GM12873 (cell line): Measurements from ENCODE around the gene SMIM29.

Experiments used
- CTCF ChIP-seq: IDR thresholded peaks from 2 replicates; pipeline ENCODE4 v1.5.1; 2012; ENCODE audit warnings: low read depth, mild to moderate bottlenecking, moderate library complexity, low read length, control low read depth; ENCODE audit not compliant: insufficient read depth; ENCODE audit errors: missing control alignments

The SMIM29 gene

GRCh38 chr6:34284563-34285447, 36.0 kb upstream of the SMIM29 start:
- no peak for TF ChIP-seq CTCF

DNA sequence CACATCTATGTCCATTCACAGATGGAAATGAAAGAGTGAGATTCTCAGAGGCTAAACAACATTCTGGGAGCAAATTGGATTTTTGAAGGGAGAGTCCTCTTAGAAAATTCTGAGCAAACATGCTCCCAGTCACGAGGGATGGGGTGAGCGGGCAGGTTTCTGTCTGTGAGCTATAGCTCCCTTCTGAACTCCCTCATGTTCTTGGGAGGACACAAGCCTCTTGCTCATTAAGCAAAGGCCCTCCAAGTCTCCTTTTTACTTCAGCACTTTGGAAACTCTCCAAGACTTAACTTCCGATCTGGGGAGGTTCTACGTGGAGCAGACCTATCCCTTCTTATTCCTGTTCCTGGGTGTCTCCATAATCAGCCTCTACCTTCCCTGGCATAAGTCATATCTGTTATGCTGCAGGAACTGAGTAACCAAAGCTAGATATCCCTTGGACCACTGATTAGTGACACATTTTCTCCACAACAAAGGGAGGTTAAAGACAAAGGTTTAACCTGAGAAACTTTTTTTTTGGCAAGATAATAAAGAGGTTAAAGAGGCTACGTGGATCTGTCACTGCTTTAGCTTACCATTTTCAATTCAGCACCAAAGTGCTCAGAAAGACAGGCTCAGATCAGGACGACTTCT, 33.0 kb upstream of the SMIM29 start:
- no peak for TF ChIP-seq CTCF

GRCh38 chr6:34280216-34280615, 31.4 kb upstream of the SMIM29 start:
- no peak for TF ChIP-seq CTCF

DNA sequence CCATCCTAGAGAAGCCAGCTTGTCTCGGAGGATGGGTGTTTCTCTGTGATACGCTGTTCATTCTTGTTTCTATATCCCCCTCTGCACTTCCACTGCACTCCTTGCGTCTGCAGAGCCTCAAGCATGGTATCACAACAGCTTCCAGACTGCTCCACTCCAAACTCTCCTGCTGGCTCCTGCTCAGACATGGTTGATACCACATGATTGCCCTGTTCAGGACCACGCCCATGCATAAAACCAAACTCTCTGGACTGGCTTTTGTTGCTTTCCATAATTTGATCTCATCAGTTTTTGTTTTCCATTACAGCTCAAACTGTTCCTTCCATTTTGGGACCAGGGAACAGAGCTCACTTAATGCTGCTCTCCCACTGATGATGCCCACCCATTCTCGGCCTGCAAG, 30.0 kb upstream of the SMIM29 start:
- no peak for TF ChIP-seq CTCF

- no peak for TF ChIP-seq CTCF
Measured at GRCh38 chr6:34277763-34278112, 28.9 kb upstream of the SMIM29 start.

DNA sequence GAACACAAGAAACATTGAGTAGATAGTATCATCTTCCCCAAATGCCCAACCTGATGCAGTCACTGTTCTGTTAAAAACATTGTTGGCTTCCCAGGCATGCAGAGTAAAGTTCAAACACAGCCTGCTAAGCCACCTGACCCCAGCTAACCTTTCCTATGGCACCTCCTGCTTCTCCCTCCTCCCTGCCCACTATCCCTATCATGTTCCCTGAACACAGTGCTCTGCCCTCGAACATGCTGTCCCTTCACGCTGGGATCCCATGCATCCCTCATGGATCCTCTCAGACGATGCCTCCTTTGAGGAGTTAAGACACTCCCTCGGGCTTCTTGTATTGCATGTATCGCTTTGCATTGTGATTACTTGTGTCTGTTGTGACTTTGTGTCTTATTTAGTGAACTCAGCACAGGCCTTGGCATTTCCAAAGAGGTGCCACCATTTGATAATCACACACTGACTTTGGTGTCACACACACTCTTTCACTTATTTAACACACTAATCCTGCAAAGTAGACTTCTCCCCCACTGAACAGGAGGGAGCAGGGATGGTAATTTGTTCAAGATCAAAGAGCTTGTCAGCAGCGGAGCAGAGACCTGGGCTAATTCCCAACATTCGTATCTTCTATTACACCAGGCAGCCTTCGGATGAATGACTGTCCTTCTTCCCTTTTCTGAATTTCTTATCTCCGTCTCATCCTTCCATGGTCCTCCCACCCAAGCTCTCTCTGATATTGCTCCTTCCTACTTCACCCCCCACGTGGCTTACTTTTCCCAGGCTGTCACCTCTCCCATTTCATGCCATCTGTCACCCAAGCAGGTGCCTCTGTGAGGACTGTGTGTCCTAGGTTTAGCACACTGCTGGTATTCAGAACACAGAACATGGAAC, 28.3 kb upstream of the SMIM29 start:
- TF ChIP-seq CTCF: no peak

GRCh38 chr6:34276191-34276590, 27.4 kb upstream of the SMIM29 start:
- no peak for TF ChIP-seq CTCF
